Measurements from ENCODE around the gene OTUD6A. TPM values are rescaled to one million over a fixed set of nuclear protein-coding genes. Genes with fewer than 3 reads are reported as not detected.

Gene OTUD6A
- total RNA-seq (2013) = not detected
- polyA plus RNA-seq (not detected), polyA minus RNA-seq (not detected in 2 replicates), total RNA-seq (0 to 0.15 (median 0) reads per million in 11 experiments)

GRCh38 chrX:70062076-70062475 is at the start of gene OTUD6A:
OTUD6A (plus strand) TSS chrX:70062457; CDS start chrX:70062525, 68 bp downstream.
- Histone ChIP-seq H3K4me2 (replicated peaks; ENCODE audit: extremely low read depth, low read length, poor library complexity, severe bottlenecking) (no peak within 1 kb of the TSS), H3K27ac (ENCODE audit: low read depth in 1 of 2, low read length in 2 of 2) (no peak within 1 kb of the TSS), H3K4me1 (ENCODE audit: control insufficient read depth in 1 of 2, insufficient read depth in 2 of 2, low read length in 2 of 2) (no peaks in the 10 kb centered on the region), H3K9ac (ENCODE audit: insufficient read depth, low read length, poor library complexity, severe bottlenecking) (no peak within 1 kb of the TSS), H3K9me3 (replicated peaks in 1 of 2; ENCODE audit: control insufficient read depth in 1 of 2, insufficient read depth in 1 of 2, low read length in 2 of 2) (peaks cover 0 to 6% of the 10 kb centered on the region in 2 donors), H2AFZ (ENCODE audit: insufficient read depth, low read depth, low read length, poor library complexity, severe bottlenecking) (no peak within 1 kb of the TSS), H3K27me3 (ENCODE audit: control insufficient read depth in 2 of 2, insufficient read depth in 2 of 2, low read length in 2 of 2) (no peaks in the 10 kb centered on the region), H3K79me2 (ENCODE audit: insufficient read depth, low read length) (no peaks in the 10 kb centered on the region), H4K20me1 (ENCODE audit: insufficient read depth, low read length) (no peaks in the 10 kb centered on the region), H3K4me3 (replicated peaks in 1 of 3; ENCODE audit: low read depth in 2 of 3, low read length in 3 of 3) (no peak within 1 kb of the TSS), H3K36me3 (replicated peaks in 1 of 2; ENCODE audit: control insufficient read depth in 1 of 2, insufficient read depth in 2 of 2, low read length in 2 of 2) (no peaks in the 10 kb centered on the region)
- no peak for DNase-seq
- 100% methylated on average over 5 of the region's 14 CpGs for WGBS (ENCODE audit: insufficient coverage)
- H3K9me3 Mint-ChIP-seq = peaks cover 0 to 23% (median 8%) of the 10 kb centered on the region in 7 donors
- H3K36me3 Mint-ChIP-seq = no peaks in the 10 kb centered on the region
- intact Hi-C loops (cut with micrococcal nuclease) = no loop called here
- H3K27me3 Mint-ChIP-seq (ENCODE audit: low read depth in 3 of 3) = peaks cover 2 to 8% (median 5%) of the 10 kb centered on the region in 3 donors
- no peaks in the 10 kb centered on the region for H3K4me1 Mint-ChIP-seq
- TF ChIP-seq CTCF (IDR thresholded peaks at IDR 0.05) = no peak
- no peak within 1 kb of the TSS for H3K27ac Mint-ChIP-seq
- no peak within 1 kb of the TSS for H3K4me3 Mint-ChIP-seq

- Mint-ChIP-seq H3K4me1 (no peaks in the 10 kb centered on the region), H3K27ac (no peak overlapping the region)
- intact Hi-C loops (cut with micrococcal nuclease) = no loop called here
These were observed 49.5 kb upstream of the OTUD6A start for GRCh38 chrX:70012756-70013155.

More at GRCh38 chrX:70012756-70013155, 49.5 kb upstream of the OTUD6A start:
- Histone ChIP-seq H2AFZ (ENCODE audit: insufficient read depth, low read depth, low read length, poor library complexity, severe bottlenecking) (no peak overlapping the region), H3K4me3 (replicated peaks in 1 of 3; ENCODE audit: low read depth in 2 of 3, low read length in 3 of 3) (no peak overlapping the region), H3K79me2 (ENCODE audit: insufficient read depth, low read length) (no peaks in the 10 kb centered on the region), H3K4me2 (replicated peaks; ENCODE audit: extremely low read depth, low read length, poor library complexity, severe bottlenecking) (no peak overlapping the region), H3K36me3 (replicated peaks in 1 of 2; ENCODE audit: control insufficient read depth in 1 of 2, insufficient read depth in 2 of 2, low read length in 2 of 2) (no peaks in the 10 kb centered on the region), H3K9ac (ENCODE audit: insufficient read depth, low read length, poor library complexity, severe bottlenecking) (no peak overlapping the region), H4K20me1 (ENCODE audit: insufficient read depth, low read length) (no peaks in the 10 kb centered on the region), H3K27ac (ENCODE audit: low read depth in 1 of 2, low read length in 2 of 2) (no peak overlapping the region), H3K27me3 (ENCODE audit: control insufficient read depth in 2 of 2, insufficient read depth in 2 of 2, low read length in 2 of 2) (no peaks in the 10 kb centered on the region), H3K9me3 (replicated peaks in 1 of 2; ENCODE audit: control insufficient read depth in 1 of 2, insufficient read depth in 1 of 2, low read length in 2 of 2) (no peaks in the 10 kb centered on the region), H3K4me1 (ENCODE audit: control insufficient read depth in 1 of 2, insufficient read depth in 2 of 2, low read length in 2 of 2) (no peaks in the 10 kb centered on the region)
- Mint-ChIP-seq H3K36me3 (no peaks in the 10 kb centered on the region), H3K27me3 (ENCODE audit: low read depth in 3 of 3) (peaks cover 2 to 11% (median 4%) of the 10 kb centered on the region in 3 donors), H3K4me3 (no peak overlapping the region), H3K9me3 (peaks cover 0 to 2% (median 1%) of the 10 kb centered on the region in 7 donors)
- TF ChIP-seq CTCF (IDR thresholded peaks at IDR 0.05) = no peak
- WGBS (ENCODE audit: insufficient coverage) = 67% methylated on average over 1 of the region's 4 CpGs
- no peak for DNase-seq
